ENCODE data around the gene KAZALD1.

KAZALD1 gene

DNA sequence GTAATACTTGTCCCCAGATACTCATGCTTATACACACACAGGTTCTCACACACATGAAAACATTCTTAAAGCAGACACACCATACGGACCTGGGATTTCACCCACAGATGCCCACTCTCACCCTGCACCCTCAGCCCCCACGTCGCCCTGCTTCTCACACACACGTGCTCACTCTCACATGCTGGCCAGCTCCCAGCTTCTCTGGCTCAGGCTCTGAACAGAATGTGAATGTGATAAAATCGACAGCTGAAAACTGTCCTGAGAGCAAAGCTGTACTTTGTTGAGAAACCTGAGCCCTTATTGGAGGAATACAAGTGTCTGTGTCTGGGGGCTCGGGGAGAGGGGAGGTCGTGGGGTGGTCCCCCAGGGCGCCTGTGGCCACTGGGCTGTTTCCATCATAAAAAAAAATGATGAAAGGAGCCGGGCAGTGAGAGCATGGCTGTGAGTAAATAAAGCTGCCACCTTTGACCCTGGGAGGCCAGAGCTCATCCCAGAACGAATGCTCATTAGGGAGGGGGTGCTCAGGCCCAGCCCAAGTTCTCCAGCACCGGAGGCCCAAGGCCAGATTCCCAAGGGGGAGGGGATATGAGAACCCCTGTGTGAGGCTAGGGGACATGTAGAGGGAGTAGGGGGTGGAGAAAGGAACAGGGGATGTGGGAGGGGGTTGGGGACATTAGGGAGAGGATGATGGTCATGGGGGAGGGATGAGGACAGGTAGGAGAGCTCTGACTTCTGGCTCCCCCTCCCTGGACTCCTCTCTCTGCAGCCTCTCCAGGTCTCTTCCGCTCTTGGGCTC, 51.2 kb downstream of the KAZALD1 start:
- Histone ChIP-seq H3K4me3 (ENCODE audit: low read length) (no peak overlapping the region), H3K27ac (ENCODE audit: low read length) (no peak overlapping the region), H3K4me2 (ENCODE audit: low read length) (no peak overlapping the region), H3K79me2 (ENCODE audit: low read length) (no peaks in the 10 kb centered on the region), H2AFZ (ENCODE audit: low read depth, low read length) (no peak overlapping the region), H3K9me3 (ENCODE audit: insufficient read depth, low read length) (no peaks in the 10 kb centered on the region), H3K9ac (ENCODE audit: low read length) (no peak overlapping the region), H3K4me1 (ENCODE audit: low read length) (no peaks in the 10 kb centered on the region), H3K36me3 (replicated peaks; ENCODE audit: low read depth, low read length) (no peaks in the 10 kb centered on the region), H3K27me3 (ENCODE audit: low read depth, low read length) (no peaks in the 10 kb centered on the region), H4K20me1 (ENCODE audit: insufficient read depth, low read length) (no peaks in the 10 kb centered on the region)
- TF ChIP-seq, protein P1, sequence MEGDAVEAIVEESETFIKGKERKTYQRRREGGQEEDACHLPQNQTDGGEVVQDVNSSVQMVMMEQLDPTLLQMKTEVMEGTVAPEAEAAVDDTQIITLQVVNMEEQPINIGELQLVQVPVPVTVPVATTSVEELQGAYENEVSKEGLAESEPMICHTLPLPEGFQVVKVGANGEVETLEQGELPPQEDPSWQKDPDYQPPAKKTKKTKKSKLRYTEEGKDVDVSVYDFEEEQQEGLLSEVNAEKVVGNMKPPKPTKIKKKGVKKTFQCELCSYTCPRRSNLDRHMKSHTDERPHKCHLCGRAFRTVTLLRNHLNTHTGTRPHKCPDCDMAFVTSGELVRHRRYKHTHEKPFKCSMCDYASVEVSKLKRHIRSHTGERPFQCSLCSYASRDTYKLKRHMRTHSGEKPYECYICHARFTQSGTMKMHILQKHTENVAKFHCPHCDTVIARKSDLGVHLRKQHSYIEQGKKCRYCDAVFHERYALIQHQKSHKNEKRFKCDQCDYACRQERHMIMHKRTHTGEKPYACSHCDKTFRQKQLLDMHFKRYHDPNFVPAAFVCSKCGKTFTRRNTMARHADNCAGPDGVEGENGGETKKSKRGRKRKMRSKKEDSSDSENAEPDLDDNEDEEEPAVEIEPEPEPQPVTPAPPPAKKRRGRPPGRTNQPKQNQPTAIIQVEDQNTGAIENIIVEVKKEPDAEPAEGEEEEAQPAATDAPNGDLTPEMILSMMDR (IDR thresholded peaks at IDR 0.05; ENCODE audit: low read depth, low read length), result no peak
- no peak for TF ChIP-seq EZH2phosphoT487 (IDR thresholded peaks at IDR 0.05; ENCODE audit: low read depth)

DNA sequence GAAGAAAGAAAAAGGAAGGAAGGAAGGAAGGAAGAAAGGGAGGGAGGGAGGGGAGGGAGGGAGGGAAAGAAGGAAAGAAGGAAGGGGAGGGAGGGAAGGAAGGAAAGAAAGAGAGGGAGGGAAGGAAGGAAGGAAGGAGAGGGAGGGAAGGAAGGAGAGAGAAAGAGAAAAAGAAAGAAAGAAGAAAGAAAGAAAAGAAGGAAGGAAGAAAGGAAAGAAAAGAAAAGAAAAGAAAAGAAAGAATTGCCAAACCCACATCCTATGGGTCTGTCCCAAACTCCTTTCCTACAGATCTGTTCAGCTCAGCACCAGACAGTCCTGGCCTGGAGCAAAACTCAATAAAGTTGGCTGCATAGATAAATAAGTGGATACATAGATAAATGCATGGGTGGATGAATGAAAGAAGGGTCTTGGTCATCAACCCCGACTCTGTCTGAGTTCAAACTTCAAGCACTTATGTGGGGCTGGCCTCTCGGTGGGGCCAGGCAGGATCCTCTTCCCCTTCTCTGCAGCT, 52.2 kb downstream of the KAZALD1 start:
- Histone ChIP-seq H3K27ac (ENCODE audit: low read length) (no peak overlapping the region), H2AFZ (ENCODE audit: low read depth, low read length) (no peak overlapping the region), H3K36me3 (replicated peaks; ENCODE audit: low read depth, low read length) (no peaks in the 10 kb centered on the region), H3K4me3 (ENCODE audit: low read length) (no peak overlapping the region), H3K79me2 (ENCODE audit: low read length) (no peaks in the 10 kb centered on the region), H3K27me3 (ENCODE audit: low read depth, low read length) (no peaks in the 10 kb centered on the region), H3K9ac (ENCODE audit: low read length) (no peak overlapping the region), H3K4me1 (ENCODE audit: low read length) (no peaks in the 10 kb centered on the region), H3K9me3 (ENCODE audit: insufficient read depth, low read length) (no peaks in the 10 kb centered on the region), H4K20me1 (ENCODE audit: insufficient read depth, low read length) (no peaks in the 10 kb centered on the region), H3K4me2 (ENCODE audit: low read length) (no peak overlapping the region)
- TF ChIP-seq EZH2phosphoT487 (IDR thresholded peaks at IDR 0.05; ENCODE audit: low read depth), result no peak
- TF ChIP-seq, protein P1 (IDR thresholded peaks at IDR 0.05; ENCODE audit: low read depth, low read length), result no peak

DNA sequence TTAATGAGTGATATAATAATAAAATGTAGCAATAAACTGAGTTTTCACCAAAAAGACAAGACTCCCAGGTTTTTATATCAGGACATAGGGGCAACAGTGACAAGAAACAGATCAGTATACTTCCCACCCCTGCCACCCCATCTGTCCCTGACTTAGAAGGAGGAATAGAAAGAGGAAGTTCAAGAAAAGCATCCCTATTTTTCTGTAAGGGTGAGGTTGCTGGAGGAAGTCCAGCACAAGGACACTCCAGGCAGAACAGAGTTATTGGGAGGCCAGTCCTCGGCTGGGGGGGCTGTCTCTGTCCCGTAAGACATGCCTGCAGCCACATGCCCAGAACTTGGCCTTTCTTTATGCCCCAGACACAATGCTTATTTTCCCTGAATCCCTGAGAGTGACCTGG, 52.9 kb downstream of the KAZALD1 start:
- Histone ChIP-seq H3K9ac (ENCODE audit: low read length) (no peak overlapping the region), H3K4me2 (ENCODE audit: low read length) (no peak overlapping the region)

More for the DNA sequence above, 52.9 kb downstream of the KAZALD1 start:
- Histone ChIP-seq H3K4me1 (ENCODE audit: low read length) (no peaks in the 10 kb centered on the region), H3K27me3 (ENCODE audit: low read depth, low read length) (no peaks in the 10 kb centered on the region), H2AFZ (ENCODE audit: low read depth, low read length) (no peak overlapping the region), H3K79me2 (ENCODE audit: low read length) (no peaks in the 10 kb centered on the region), H3K36me3 (replicated peaks; ENCODE audit: low read depth, low read length) (no peaks in the 10 kb centered on the region), H4K20me1 (ENCODE audit: insufficient read depth, low read length) (no peaks in the 10 kb centered on the region), H3K4me3 (ENCODE audit: low read length) (no peak overlapping the region), H3K27ac (ENCODE audit: low read length) (no peak overlapping the region), H3K9me3 (ENCODE audit: insufficient read depth, low read length) (no peaks in the 10 kb centered on the region)
- TF ChIP-seq EZH2phosphoT487 (IDR thresholded peaks at IDR 0.05; ENCODE audit: low read depth), result no peak
- TF ChIP-seq, protein P1 (IDR thresholded peaks at IDR 0.05; ENCODE audit: low read depth, low read length), result no peak

Data from OCI-LY3 (cell line).